ENCODE results near the gene TRIM28. TPM values are rescaled to one million over a fixed set of nuclear protein-coding genes. Genes with fewer than 3 reads are reported as not detected.

Gene TRIM28
- total and polyA plus RNA-seq, 7 donors: 141 to 212 (median 165) TPM

GRCh38 chr19:58586133-58586765 is 42.4 kb downstream of the TRIM28 start:
- WGBS, 3 donors: 80 to 86% (median 81%) methylated on average over 4 of the region's 4 CpGs

More at GRCh38 chr19:58586133-58586765, 42.4 kb downstream of the TRIM28 start:
- Histone ChIP-seq H3K9me3 (no peaks in the 10 kb centered on the region), H3K4me1 (peaks cover 4% of the 10 kb centered on the region), H3K36me3 (ENCODE audit: insufficient read depth in 1 of 2, low read depth in 1 of 2) (peaks cover 0 to 31% of the 10 kb centered on the region in 2 donors), H3K27ac (no peak overlapping the region), H3K4me3 (no peak overlapping the region), H3K27me3 (ENCODE audit: insufficient read depth in 3 of 3, low read length in 2 of 3) (no peaks in the 10 kb centered on the region)
- DNase-seq (no peak), ATAC-seq (no peak)
- intact Hi-C loops (cut with DNase I): no loop called here
- no peak for TF ChIP-seq CTCF (IDR thresholded peaks at IDR 0.05)

Other genes starting within 250 kb of the TRIM28 start
- gene ERVK3-1, start 238.7 kb upstream of the TRIM28 start, total RNA-seq: 10 to 100 TPM; 13.9 to 33.3 (median 16.4) TPM
- gene ERVK3-1, start 238.7 kb upstream of the TRIM28 start, polyA plus RNA-seq: 10 to 100 TPM; 29.5 to 81.0 (median 77.4) TPM
- 1 to 10 TPM; 2.0 to 3.1 (median 2.4) TPM for gene ZSCAN22, start 217.1 kb upstream of the TRIM28 start, total RNA-seq
- 1 to 10 TPM; 1.1 to 1.8 (median 1.8) TPM for gene ZSCAN22, start 217.1 kb upstream of the TRIM28 start, polyA plus RNA-seq
- gene A1BG, start 190.6 kb upstream of the TRIM28 start, total RNA-seq: 1 to 10 TPM; 1.6 to 5.4 (median 3.8) TPM
- 10 to 100 TPM in 2 of 3 donors, 1 to 10 TPM in 1; 5.2 to 12.0 (median 10.0) TPM for gene A1BG, start 190.6 kb upstream of the TRIM28 start, polyA plus RNA-seq
- gene ZNF497, start 181.3 kb upstream of the TRIM28 start, total RNA-seq: under 1 TPM; 0.08 to 0.30 (median 0.18) TPM
- under 1 TPM; 0.13 to 0.43 (median 0.30) TPM for gene ZNF497, start 181.3 kb upstream of the TRIM28 start, polyA plus RNA-seq
- under 1 TPM; 0.10 to 0.34 (median 0.20) TPM for gene ZNF837, start 163.0 kb upstream of the TRIM28 start, total RNA-seq
- gene ZNF837, start 163.0 kb upstream of the TRIM28 start, polyA plus RNA-seq: under 1 TPM; 0.08 to 0.33 (median 0.24) TPM
- 100 to 1,000 TPM; 513 to 839 (median 740) TPM for gene RPS5, start 156.8 kb upstream of the TRIM28 start, total RNA-seq
- 1,000 to 10,000 TPM; 1,118 to 2,384 (median 1,312) TPM for gene RPS5, start 156.8 kb upstream of the TRIM28 start, polyA plus RNA-seq
- not detected for gene RNF225, start 148.4 kb upstream of the TRIM28 start, total RNA-seq
- gene RNF225, start 148.4 kb upstream of the TRIM28 start, polyA plus RNA-seq: not detected
- 10 to 100 TPM in 3 of 4 donors, 1 to 10 TPM in 1; 9.5 to 16.2 (median 13.3) TPM for gene ZNF584, start 135.4 kb upstream of the TRIM28 start, total RNA-seq
- 10 to 100 TPM in 2 of 3 donors, 1 to 10 TPM in 1; 8.7 to 23.8 (median 11.6) TPM for gene ZNF584, start 135.4 kb upstream of the TRIM28 start, polyA plus RNA-seq
- 1 to 10 TPM; 2.1 to 5.2 (median 4.3) TPM for gene ZNF132, start 103.9 kb upstream of the TRIM28 start, total RNA-seq
- gene ZNF132, start 103.9 kb upstream of the TRIM28 start, polyA plus RNA-seq: 1 to 10 TPM; 1.4 to 2.7 (median 1.6) TPM
- gene ZNF324B, start 92.4 kb upstream of the TRIM28 start, total RNA-seq: 1 to 10 TPM; 4.4 to 8.9 (median 4.9) TPM
- gene ZNF324B, start 92.4 kb upstream of the TRIM28 start, polyA plus RNA-seq: 1 to 10 TPM; 2.5 to 6.2 (median 2.9) TPM
- 1 to 10 TPM; 3.5 to 7.2 (median 4.8) TPM for gene ZNF324, start 77.0 kb upstream of the TRIM28 start, total RNA-seq
- 1 to 10 TPM; 2.1 to 6.4 (median 3.1) TPM for gene ZNF324, start 77.0 kb upstream of the TRIM28 start, polyA plus RNA-seq
- 1 to 10 TPM; 3.5 to 8.1 (median 4.9) TPM for gene ZNF446, start 67.7 kb upstream of the TRIM28 start, total RNA-seq
- 1 to 10 TPM; 4.6 to 8.7 (median 6.3) TPM for gene ZNF446, start 67.7 kb upstream of the TRIM28 start, polyA plus RNA-seq
- gene SLC27A5, start 32.1 kb upstream of the TRIM28 start, total RNA-seq: 1 to 10 TPM; 3.1 to 6.6 (median 4.0) TPM
- 10 to 100 TPM in 2 of 3 donors, 1 to 10 TPM in 1; 6.1 to 11.0 (median 10.6) TPM for gene SLC27A5, start 32.1 kb upstream of the TRIM28 start, polyA plus RNA-seq
- gene ZBTB45, start 24.3 kb upstream of the TRIM28 start, total RNA-seq: 10 to 100 TPM in 1 of 4 donors, 1 to 10 TPM in 3; 7.7 to 13.0 (median 9.9) TPM
- gene ZBTB45, start 24.3 kb upstream of the TRIM28 start, polyA plus RNA-seq: 10 to 100 TPM in 1 of 3 donors, 1 to 10 TPM in 2; 6.2 to 12.5 (median 8.5) TPM
- 100 to 1,000 TPM in 2 of 4 donors, 10 to 100 TPM in 2; 96.5 to 126 (median 103) TPM for gene CHMP2A, start 11.0 kb downstream of the TRIM28 start, total RNA-seq
- gene CHMP2A, start 11.0 kb downstream of the TRIM28 start, polyA plus RNA-seq: 100 to 1,000 TPM; 149 to 184 (median 157) TPM
- gene UBE2M, start 14.5 kb downstream of the TRIM28 start, total RNA-seq: 100 to 1,000 TPM in 3 of 4 donors, 10 to 100 TPM in 1; 95.4 to 146 (median 125) TPM
- gene UBE2M, start 14.5 kb downstream of the TRIM28 start, polyA plus RNA-seq: 100 to 1,000 TPM in 2 of 3 donors, 10 to 100 TPM in 1; 86.8 to 146 (median 145) TPM
- gene MZF1, start 29.3 kb downstream of the TRIM28 start, total RNA-seq: 10 to 100 TPM in 2 of 4 donors, 1 to 10 TPM in 2; 8.2 to 13.0 (median 11.1) TPM
- gene MZF1, start 29.3 kb downstream of the TRIM28 start, polyA plus RNA-seq: 10 to 100 TPM in 1 of 3 donors, 1 to 10 TPM in 2; 5.0 to 12.5 (median 8.2) TPM